NCI-H146 (cell line): ENCODE measurements around the gene TACC3.

Experiments
- DNase-seq: peaks from one replicate; lab custom pipeline; 2025; lab: John Stamatoyannopoulos, UW

Gene TACC3

DNA sequence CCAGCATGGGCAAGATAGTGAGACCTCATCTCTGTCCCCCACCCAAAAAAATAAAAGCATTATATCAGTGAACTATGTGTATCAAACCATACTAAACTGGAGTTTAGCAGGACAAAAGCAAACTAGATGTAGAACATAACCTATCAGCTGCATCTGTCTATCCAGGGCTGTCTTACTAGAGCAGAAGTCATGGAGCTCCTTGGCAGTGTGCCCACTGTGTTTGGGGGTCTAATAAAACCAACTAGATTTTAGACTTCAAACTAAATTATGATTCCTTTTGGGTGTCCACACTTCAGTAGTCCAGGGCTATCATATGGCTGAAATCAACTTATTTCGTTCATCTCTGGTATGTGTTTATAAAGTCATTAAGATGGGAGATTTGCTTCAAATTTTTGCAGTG, 17.5 kb upstream of the TACC3 start:
- DNase-seq = no peak

DNA sequence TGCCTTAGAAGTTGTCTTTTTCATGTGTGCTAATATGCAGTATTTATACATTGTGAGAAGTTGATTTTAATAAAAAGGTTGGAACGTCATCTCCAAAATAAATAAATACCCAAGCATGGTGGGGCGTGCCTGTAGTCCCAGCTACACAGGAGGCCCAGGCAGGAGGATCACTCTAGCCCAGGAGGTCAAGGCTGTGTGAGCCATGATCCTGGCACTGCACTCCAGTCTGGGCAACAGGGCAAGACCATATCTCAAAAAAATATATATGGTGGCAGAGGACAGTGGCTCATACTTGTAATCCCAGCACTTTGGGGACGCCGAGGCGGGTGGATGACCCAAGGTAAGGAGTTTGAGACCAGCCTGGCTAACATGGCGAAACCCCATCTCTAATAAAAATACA, 15.6 kb upstream of the TACC3 start:
- DNase-seq = no peak

DNA sequence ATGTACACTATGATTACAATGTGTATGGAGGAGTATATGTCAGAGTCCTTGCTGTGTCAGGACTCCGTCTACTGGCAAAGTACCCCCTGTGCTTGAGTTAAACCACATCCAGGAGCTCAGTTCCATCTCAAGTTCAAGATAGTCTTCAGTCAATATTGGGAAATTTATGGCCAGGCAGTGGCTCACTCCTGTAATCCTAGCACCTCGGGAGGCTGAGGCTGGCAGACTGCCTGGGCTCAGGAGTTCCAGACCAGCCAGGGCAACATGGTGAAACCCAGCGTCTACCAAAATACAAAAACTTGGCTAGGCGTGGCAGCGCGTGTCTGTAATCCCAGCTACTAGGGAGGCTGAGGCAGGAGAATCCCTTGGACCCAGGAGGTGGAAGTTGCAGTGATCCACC, 15.0 kb upstream of the TACC3 start:
- DNase-seq = no peak

DNA sequence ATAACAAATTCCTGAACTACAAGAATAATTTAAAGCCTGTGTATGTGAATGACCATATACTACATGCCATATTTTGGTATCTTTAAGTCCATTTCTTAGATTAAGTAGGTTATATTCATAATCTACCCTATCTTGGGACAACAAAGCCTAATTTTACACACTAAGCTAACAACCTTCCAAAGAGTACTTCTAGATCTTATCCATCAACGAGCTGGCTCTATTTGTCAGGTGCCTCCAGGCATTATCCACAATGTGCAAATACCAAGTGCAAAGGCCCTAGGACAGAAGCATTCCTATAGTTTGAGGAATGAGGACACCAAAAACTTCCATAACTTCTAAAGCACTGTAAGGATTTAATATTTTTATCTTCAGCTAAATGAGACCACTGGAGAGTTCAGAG, 12.7 kb upstream of the TACC3 start:
- no peak for DNase-seq

DNA sequence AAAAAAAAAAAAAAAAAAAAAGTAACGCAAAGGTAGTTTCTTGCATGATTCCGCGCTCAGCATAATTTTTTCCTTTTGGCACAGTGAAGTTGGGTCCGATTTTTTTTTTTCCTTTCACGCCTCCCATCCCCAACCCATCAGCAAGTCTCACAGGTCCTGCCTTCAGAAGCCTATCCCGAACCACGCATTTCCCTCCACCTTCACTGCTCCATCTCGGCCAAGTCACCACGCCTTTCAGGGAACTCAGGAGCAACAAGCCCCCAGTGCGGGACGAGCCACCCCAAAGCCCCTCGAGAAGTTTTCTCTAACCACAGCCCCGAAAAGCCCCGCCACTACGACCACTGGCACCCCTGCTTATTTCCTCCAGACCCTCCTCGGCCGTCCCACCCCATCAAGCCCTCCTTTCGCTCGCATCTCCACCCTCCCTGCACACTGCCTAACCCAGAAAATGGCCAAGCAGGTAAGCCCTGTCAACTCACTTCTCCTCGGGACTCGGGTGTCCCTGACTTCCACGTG, 10.2 kb upstream of the TACC3 start:
- DNase-seq = no peak

DNA sequence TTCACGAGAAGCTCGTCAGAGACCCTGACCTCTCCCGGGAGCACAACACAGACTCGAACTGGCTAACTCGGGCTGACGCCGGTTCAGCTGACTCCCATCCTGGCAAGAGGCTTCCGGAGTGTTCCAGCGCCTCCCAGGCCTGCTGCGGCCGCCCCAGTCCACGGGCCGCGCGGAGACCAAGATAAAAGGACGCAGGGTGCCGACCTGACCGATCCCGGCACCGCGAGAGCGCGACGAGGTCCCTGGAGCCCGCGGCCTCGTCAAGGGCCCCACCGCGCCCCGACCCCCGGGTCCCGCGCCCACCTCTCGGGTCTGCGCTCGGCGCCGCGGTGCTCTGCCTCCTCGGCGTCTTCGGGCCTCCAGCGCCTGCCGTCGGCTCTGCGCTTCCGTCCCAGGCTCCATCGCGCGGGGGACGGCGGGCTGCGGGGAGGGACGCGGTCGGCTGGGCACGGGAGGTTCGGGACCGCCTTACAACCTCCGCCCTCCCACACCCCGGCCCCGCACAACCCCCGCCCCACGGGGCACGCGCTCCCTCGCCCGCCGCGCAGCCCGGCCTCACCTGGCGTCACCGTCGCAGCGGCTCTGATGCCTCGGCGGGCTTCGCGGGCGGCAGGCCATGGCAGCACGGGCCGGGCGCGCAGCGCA, 9.6 kb upstream of the TACC3 start:
- DNase-seq = peak; percentile 56

DNA sequence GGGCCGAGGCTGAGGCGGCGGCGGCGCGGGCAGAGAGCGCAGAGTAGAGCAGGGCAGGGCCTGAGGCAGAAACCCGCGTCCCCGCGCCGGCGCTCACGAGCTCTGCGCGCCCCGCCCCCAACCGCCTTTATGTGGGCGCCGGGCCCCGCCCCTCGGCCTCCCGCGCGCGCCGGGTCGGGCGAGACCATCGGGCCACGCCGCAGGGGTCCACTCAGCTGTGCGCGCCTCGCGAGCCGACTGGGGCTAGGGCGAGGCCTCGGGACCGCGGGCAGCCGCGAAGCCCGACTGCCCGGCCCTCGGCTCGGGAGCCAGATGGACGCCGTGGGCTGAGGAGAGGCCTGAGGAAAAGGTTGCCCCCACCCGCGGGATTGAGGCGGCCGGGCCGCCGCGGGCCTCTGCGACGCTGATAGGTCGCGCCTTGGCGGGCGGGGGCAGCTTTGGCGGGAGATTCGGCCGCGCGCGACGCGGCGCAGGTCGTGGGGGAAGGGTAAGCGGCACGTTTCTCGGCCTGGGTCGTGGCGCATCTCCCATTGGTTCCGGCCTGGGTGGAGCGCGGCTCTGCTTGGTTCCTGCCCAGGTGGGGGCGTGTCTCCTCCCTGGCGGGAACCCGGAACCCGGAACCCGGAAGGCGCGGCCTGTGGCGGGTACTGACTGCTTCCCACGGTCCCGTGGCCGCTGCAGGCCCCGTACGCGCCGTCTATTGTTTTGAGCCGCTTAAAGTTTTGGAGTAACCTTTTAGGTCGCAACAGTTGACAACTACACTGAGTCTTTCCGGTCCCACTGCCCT, 8.9 kb upstream of the TACC3 start, which contains the start of gene SLBP:
SLBP (minus strand) TSS at position 104 of the 787 bp plus-strand sequence. CDS start 131 bp downstream, outside the sequence.
- DNase-seq = peak; percentile 97

DNA sequence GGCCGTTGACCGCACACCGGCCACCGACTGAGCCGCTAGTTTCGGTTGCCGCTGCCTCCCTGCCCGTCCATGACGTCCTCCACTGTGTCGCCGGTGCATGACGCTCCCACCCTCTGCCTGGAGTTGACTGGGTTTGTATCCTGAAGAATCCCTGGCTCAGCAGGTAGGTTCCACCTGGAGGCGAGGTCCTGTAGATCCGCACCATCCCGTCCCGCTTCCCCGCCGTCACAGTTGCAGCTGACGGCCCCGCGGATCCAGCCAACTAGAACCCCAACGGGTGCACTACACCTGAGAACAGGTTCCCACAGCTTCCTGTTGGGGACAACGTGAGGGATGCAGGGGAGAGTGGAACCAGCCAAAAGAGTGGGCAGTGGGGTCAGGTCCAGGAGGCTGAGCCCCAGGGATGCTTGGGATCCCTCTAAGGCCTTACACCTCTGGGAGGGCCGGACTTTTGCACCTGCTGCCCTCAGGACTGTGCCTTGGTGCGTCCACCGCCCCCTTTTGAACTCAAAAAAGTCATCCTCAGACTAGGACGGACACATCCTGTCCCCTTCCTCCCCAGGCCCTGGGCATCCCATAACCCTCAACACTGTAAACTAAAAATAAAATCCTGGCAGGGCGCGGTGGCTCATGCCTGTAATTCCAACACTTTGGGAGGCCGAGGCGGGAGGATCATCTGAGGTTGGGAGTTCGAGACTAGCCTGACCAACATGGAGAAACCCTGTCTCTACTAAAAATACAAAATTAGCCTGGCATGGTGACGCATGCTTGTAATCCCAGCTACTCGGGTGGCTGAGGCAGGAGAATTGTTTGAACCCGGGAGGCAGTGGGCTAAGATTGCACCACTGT, 8.1 kb upstream of the TACC3 start:
- peak; percentile 61 for DNase-seq

DNA sequence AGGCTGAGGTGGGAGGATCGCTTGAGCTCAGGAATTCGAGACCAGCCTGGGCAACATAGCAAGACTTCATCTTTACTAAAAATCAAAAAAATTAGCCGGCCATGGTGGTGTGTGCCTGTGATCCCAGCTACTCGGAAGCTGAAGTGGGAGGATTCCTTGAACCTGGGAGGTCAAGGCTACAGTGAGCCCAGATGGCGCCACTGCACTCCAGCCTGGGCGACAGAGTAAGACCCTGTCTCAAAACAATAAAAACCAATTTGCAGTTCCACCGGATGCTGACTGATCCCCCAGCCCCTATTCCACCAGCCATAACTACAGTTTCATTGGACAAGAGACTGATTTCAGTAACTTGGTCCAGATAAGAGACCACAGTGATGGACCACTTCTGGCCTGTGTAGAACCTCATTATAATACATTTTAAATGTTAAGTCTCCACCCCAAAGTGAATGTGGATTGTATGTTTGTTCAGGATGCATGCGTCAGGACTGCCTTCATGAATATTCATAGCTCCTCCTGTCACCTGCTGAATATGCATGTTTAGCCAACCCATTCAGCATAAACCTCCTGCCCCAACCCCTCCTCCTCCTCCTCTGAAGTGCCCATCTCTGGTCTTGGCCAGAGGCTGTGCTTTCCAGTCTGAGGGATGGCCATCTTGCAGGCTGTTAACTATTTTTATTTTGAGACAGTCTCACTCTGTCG, 6.9 kb upstream of the TACC3 start:
- no peak for DNase-seq

DNA sequence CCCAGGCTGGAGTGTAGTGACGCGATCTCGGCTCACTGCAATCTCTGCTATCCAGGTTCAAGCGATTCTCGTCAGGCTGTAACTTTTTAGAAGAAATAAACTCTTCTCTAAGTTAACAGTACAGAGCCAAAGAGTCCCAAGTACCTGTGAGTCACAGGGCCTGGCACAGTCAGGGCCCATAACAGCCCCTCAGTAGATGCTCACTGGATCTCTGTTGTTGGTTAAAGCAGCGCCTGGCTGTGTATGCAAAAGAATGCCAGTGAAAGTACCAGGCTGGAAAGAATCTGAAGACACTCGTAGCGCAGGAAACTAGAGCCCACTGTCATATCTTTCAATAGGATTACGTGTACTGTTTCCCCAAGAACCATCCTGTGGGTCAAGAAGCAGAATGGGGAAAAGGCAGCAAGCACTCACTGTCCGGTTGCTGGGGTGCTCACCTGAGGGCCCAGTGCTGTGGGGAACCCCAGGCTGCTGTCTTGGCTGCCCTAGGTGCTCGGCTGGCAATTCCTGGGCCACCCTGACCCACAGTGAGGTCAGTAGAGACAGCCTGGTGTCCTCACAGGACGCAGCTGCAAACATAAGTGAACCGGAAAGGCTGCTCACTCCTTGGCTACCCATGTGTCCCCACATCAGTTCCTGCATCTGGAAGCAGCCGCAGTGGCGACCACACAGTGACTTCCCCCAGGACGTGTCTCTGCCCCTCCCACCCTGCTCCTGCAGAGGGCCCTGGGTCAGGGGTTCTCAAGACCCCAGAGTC, 6.1 kb upstream of the TACC3 start:
- no peak for DNase-seq

DNA sequence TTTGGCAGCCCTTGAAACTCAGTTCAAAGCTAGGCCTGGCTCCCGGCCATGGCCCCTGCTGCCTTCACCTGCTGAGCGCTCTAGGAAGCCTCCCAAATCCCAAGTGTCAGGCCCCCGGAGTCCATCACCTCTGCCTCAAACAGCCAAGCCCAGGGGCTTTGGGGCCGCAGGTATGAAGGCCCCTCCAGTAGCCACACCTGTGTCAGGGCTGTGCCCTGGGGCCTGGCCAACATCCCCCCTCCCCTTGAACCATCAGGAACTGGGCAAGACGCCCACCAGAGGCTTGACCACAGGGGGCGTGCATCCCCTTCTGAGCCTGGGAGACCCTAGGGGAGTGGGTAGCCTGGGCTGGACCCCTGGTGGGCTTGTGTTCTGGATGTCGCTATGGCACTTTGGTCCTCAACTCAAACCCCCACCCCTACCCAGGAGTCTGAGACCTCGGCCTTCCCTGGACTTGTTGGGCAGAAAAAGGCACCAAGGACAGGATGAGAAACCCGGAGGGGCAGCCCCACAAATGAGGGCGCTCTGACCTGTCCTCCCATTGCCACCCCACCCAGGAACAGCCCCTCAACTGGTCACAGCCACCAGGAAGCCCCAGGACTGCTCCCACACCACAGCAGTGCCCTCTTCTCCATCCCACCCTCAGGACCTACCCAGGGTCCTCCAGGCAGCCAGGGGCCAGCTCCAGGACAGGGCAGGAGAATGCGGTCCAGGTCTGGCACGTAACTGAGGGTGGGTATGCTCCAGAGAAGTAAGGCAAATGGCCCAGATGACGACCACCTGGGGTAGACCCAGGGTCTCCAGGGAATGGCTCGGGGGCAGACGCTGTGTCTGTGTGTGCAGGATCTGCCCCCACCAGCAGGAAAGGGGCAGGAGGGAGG, 5.0 kb upstream of the TACC3 start:
- no peak for DNase-seq

DNA sequence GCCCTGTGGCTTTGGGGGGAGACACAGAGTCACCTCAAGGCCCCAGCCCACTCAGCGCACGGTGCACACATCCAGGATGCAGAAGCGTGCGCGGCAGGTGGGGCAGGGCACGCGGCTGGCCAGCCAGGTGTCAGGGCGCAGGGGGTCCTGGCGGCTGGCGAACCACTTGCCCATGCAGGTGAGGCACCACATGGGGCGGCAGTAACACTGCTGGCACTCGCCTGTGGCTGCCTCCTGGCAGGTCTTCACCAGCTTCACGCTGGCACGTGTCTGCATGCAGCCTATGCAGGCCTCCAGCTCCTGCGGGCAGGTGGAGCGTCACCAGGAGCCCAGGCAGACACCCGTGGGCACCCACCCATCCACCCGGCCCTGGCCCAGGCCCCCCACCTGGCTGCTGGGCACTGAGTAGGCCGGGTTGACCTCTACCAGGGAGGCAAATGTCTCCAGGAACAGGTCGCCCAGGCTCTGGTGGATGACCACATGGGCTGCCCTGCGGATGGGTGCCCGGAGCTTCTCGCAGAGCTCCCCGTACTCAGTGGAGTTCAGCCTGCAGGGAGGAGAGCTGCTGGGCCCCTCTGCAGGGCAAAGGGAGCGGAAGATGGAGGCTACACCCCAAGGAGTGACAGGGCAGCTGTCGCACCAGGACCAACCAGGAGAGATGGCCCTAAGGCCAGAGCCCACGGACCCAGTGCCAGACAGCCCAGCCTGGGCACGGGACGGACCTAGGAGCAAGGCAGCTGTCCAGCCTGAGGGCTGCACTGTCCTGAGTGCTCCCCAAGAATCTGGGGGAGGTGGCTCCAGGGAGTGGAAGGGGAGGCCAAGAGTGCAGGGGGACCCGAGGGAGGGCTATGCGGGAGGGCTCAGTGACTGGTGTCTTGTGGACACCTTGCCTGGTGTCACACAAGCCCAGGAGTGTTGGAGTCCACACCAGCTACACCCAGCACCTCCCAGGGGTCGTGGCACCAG, 3.9 kb upstream of the TACC3 start:
- DNase-seq = no peak

DNA sequence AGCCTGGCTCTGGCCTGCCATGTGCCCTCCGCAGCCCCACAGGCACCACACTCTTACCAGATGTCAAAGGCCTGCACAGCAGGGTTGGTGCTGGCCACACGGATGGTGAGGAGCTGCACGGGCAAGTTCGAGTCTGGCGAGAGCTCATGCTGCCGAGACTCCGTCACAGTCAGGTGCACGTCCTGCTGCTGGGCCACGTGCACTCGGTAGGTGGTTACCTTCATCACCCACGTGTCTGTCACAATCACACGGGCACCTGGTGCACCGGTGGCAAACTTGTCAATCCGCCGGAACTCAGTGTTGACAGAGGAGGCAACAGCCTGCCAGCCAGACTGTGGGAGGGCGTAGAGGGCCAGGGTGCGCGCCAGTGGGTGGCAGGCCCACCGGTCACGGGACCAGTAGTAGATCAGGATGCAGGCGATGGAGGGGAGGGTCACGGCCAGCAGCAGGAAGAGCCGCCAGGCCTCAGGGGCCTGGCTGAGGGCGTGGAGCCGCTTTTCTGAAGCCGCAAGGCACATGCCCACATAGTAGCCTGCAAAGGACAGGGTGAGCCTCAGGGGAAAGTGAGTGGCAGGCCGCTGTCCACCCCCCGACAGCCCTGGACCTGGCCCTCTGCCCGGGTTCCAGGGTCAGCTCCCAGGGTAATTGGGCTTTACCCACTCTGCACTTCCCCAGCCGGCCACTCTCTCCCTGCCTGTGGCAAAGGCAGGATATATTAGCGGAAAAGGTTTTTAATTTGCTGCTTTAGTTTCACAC, 3.0 kb upstream of the TACC3 start:
- no peak for DNase-seq

DNA sequence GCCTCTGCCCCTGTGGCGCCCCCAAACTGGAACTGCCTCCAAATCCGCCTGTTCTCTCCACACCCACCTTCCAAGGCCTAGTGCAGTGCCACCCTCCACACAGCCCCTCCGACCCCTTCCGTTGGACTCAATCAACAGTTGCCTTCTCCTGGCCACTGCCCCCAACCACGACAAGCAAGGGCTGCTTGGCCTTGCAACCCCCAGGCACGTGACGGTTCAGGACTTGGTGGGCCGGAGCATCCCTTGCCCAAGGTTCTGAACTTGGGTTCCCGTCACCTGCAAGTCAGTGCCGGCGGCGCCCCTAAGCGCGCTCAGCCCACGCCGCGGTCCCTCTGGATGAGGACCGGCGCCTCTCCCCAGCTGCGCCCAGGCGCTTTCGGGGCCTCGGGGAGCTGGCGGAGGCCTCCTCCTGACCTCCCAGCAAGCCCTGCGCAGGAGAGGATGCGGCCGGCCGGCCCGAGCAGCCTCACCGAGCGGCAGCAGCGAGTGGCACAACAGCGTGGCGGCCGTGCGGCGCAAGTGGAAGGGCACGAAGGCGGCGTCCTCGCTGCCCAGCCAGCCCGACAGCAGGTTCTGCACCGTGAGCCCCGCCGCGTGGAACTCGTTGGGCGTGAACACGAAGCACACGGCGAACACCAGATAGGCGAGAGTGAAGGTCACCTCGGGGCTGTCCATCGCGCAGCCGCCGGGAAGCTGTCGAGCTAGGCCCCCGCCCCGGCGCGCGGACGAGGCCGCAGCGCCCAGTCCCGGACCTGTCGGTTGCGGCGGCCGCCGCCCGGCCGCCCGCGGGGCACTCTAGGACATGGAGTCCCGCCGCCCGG, 948 bp upstream of the TACC3 start:
- peak; percentile 51 for DNase-seq

DNA sequence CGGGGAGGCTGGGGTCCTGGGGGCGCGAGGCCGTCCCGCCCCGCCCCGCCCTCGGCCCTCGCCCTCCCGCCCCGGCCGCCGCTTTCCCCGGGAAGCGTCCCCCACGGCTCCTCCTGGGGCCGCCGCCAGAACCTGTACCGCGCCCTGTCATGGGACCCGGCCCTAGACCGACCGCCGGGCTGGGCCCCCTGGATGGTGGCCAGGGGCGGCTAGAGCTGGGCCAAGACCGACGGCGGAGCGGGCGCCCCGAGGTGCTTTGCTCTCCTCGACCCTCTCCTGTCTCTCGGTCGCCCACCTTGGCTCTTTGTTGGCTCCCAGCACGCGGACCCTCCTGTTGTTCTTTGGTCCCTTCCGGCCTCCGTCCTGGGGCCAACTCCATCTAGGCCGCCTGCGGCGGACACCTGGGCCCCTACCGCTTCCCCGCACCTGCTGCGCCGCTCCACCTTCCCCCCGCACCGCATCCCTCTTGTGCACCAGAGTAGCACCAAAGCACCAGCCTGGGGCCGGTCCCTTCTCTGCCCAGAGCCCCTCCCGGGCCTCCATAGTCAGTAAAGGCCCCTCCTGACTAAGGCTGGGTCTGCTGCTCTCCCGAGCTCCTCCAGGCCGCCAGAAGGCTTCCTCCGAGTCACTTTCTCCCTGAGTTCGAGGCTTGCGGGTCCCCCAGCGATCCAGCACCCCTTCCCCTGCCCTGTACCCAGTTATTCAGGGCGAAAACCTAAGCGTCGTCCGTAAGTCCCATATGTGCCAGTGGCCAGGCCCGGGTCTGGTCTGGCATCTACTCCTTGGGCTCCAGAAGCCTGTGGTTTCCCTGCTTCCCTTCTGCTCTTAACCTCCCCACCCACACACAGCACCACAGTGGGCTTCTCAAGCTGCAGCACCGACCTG, 587 bp downstream of the TACC3 start:
- DNase-seq = peak; percentile 61

DNA sequence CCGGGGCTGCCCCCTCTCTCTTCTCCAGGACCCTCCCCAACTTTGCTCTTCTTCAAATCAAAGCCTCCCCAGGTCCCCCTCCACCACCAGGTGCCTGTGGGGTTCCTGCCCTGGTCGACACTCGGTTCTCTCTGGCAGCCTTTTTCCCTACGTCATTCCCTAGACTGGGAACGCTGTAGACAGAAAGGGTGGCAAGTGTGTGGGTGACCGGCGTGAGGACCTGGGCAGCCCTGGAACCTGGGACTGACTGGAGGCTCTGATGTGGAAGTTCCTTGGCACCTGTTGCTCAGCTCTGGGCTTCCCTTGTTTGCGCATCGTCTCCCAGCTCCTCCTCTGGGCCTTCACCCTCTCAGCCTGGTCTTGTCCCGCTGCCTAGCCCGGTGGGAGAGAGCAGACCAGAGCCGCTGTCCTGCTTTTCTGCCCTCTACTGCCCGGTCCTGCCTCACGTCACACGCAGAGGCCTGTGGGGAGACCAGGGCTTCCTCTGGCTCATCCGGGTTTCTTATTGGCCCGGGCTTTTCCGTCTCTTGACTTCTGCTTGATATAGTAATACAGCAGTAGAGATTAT, 1.3 kb downstream of the TACC3 start:
- peak; percentile 15 for DNase-seq
